Hypothalamus (tissue), 51 donors: ENCODE results near the gene SVOP.
A peak's percentile ranks its signal among the peaks of the same experiment; 100 is the strongest.

ENCODE experiments used
- DNase-seq, 51 donors: peaks; one replicate each; lab custom pipeline; 2025; lab: John Stamatoyannopoulos, UW

Gene SVOP

GRCh38 chr12:108980831-108981618 is 39.8 kb downstream of the SVOP start:
- no peak for DNase-seq

- no peak for DNase-seq
Observed at GRCh38 chr12:108977360-108977759, 43.5 kb downstream of the SVOP start.

GRCh38 chr12:108975024-108975593 is 45.8 kb downstream of the SVOP start:
- DNase-seq: no peak

GRCh38 chr12:108973629-108974152 is 47.2 kb downstream of the SVOP start:
- no peak for DNase-seq

GRCh38 chr12:108972358-108972757 is 48.5 kb downstream of the SVOP start:
- no peak for DNase-seq

GRCh38 chr12:108969622-108970021 is 51.2 kb downstream of the SVOP start:
- no peak for DNase-seq

- DNase-seq: no peak
Observed at GRCh38 chr12:108967869-108968540, 52.9 kb downstream of the SVOP start.

GRCh38 chr12:108966378-108967151 is 54.3 kb downstream of the SVOP start:
- DNase-seq: no peak

- DNase-seq: no peak
Observed at GRCh38 chr12:108965886-108966285, 55.0 kb downstream of the SVOP start.

- no peak for DNase-seq
Observed at GRCh38 chr12:108964371-108965352, 56.2 kb downstream of the SVOP start.

GRCh38 chr12:108962256-108962655 is 58.6 kb downstream of the SVOP start:
- no peak for DNase-seq

- no peak for DNase-seq
Observed at GRCh38 chr12:108959748-108960655, 60.9 kb downstream of the SVOP start.

- peak in 4 of 51 donors; percentile 1 to 12 (median 6) for DNase-seq
Observed at GRCh38 chr12:108955225-108955835, 65.5 kb downstream of the SVOP start.

GRCh38 chr12:108950991-108951739 is 69.7 kb downstream of the SVOP start:
- DNase-seq: peak in 46 of 51 donors; percentile 4 to 77 (median 40)

- no peak for DNase-seq
Observed at GRCh38 chr12:108949976-108950375, 70.9 kb downstream of the SVOP start.

- DNase-seq: no peak
Observed at GRCh38 chr12:108948367-108948766, 72.5 kb downstream of the SVOP start.

- no peak for DNase-seq
Observed at GRCh38 chr12:108947097-108947496, 73.8 kb downstream of the SVOP start.
